ENCODE data around the gene XXYLT1. TPM values are rescaled to one million over a fixed set of nuclear protein-coding genes. Genes with fewer than 3 reads are reported as not detected.
"Not testable (repeated sequence)": the region's sequence is repeated elsewhere in the genome, so short reads cannot be mapped to it uniquely, and the experiment has no call there.

Gene XXYLT1
- total RNA-seq, 1 donor = 29.4 TPM

GRCh38 chr3:195117978-195118581 is 152.9 kb downstream of the XXYLT1 start:
- DNase-seq (ENCODE audit: low read depth in 2 of 3, low spot score in 2 of 3) = peak in 2 of 3 donors; percentile 71 to 79

GRCh38 chr3:195116407-195117185 is 154.4 kb downstream of the XXYLT1 start:
- DNase-seq (ENCODE audit: low read depth in 2 of 3, low spot score in 2 of 3) = peak in 1 of 3 donors; percentile 37

GRCh38 chr3:195115600-195116406 is 155.2 kb downstream of the XXYLT1 start:
- no peak for DNase-seq (ENCODE audit: low read depth in 2 of 3, low spot score in 2 of 3)

- DNase-seq (ENCODE audit: low read depth in 2 of 3, low spot score in 2 of 3) = no peak
Measured at GRCh38 chr3:195114786-195115599, 156.0 kb downstream of the XXYLT1 start.

GRCh38 chr3:195113536-195114425 is 157.2 kb downstream of the XXYLT1 start:
- no peak for DNase-seq (ENCODE audit: low read depth in 2 of 3, low spot score in 2 of 3)

- no peak for DNase-seq (ENCODE audit: low read depth in 2 of 3, low spot score in 2 of 3)
Measured at GRCh38 chr3:195113048-195113447, 157.9 kb downstream of the XXYLT1 start.

GRCh38 chr3:195112361-195112791 is 158.6 kb downstream of the XXYLT1 start:
- DNase-seq (ENCODE audit: low read depth in 2 of 3, low spot score in 2 of 3) = no peak

- no peak for DNase-seq (ENCODE audit: low read depth in 2 of 3, low spot score in 2 of 3)
Measured at GRCh38 chr3:195111766-195112165, 159.2 kb downstream of the XXYLT1 start.

GRCh38 chr3:195111319-195111705 is 159.6 kb downstream of the XXYLT1 start:
- DNase-seq (ENCODE audit: low read depth in 2 of 3, low spot score in 2 of 3) = no peak

GRCh38 chr3:195110647-195111318 is 160.2 kb downstream of the XXYLT1 start:
- peak in 2 of 3 donors; percentile 44 to 68 for DNase-seq (ENCODE audit: low read depth in 2 of 3, low spot score in 2 of 3)

- DNase-seq (ENCODE audit: low read depth in 2 of 3, low spot score in 2 of 3) = no peak
Measured at GRCh38 chr3:195109098-195109657, 161.8 kb downstream of the XXYLT1 start.

GRCh38 chr3:195107593-195107992 is 163.4 kb downstream of the XXYLT1 start:
- DNase-seq (ENCODE audit: low read depth in 2 of 3, low spot score in 2 of 3) = no peak

GRCh38 chr3:195107031-195107430 is 163.9 kb downstream of the XXYLT1 start:
- not testable (repeated sequence) for DNase-seq (ENCODE audit: low read depth in 2 of 3, low spot score in 2 of 3)

GRCh38 chr3:195106418-195106906 is 164.5 kb downstream of the XXYLT1 start:
- peak; percentile 59 to 65 (median 62) for DNase-seq (ENCODE audit: low read depth in 2 of 3, low spot score in 2 of 3)

- no peak for DNase-seq (ENCODE audit: low read depth in 2 of 3, low spot score in 2 of 3)
Measured at GRCh38 chr3:195105841-195106417, 165.0 kb downstream of the XXYLT1 start.

- no peak for DNase-seq (ENCODE audit: low read depth in 2 of 3, low spot score in 2 of 3)
Measured at GRCh38 chr3:195105389-195105788, 165.6 kb downstream of the XXYLT1 start.

- DNase-seq (ENCODE audit: low read depth in 2 of 3, low spot score in 2 of 3) = no peak
Measured at GRCh38 chr3:195104340-195104739, 166.6 kb downstream of the XXYLT1 start.

GRCh38 chr3:195103623-195104022 is 167.3 kb downstream of the XXYLT1 start:
- DNase-seq (ENCODE audit: low read depth in 2 of 3, low spot score in 2 of 3) = no peak

All from hematopoietic multipotent progenitor cell (in vitro differentiated cells).